ENCODE results near the gene DISP3.

The DISP3 gene

GRCh38 chr1:11499601-11500331 is 20.8 kb downstream of the DISP3 start:
- no peaks in the 10 kb centered on the region for H3K4me1 ChIP-seq
- TF ChIP-seq, protein P1, sequence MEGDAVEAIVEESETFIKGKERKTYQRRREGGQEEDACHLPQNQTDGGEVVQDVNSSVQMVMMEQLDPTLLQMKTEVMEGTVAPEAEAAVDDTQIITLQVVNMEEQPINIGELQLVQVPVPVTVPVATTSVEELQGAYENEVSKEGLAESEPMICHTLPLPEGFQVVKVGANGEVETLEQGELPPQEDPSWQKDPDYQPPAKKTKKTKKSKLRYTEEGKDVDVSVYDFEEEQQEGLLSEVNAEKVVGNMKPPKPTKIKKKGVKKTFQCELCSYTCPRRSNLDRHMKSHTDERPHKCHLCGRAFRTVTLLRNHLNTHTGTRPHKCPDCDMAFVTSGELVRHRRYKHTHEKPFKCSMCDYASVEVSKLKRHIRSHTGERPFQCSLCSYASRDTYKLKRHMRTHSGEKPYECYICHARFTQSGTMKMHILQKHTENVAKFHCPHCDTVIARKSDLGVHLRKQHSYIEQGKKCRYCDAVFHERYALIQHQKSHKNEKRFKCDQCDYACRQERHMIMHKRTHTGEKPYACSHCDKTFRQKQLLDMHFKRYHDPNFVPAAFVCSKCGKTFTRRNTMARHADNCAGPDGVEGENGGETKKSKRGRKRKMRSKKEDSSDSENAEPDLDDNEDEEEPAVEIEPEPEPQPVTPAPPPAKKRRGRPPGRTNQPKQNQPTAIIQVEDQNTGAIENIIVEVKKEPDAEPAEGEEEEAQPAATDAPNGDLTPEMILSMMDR (IDR thresholded peaks at IDR 0.05; ENCODE audit: low read depth, low read length) = no peak
- H3K9me3 ChIP-seq = no peaks in the 10 kb centered on the region
- no peak overlapping the region for H3K4me3 ChIP-seq (ENCODE audit: low read depth, low read length)
- H3K27me3 ChIP-seq = no peaks in the 10 kb centered on the region
- H3K36me3 ChIP-seq = peaks cover 25% of the 10 kb centered on the region
- DNase-seq = no peak

- no peaks in the 10 kb centered on the region for H3K27me3 ChIP-seq
- no peak for DNase-seq
- H3K9me3 ChIP-seq = no peaks in the 10 kb centered on the region
- no peak overlapping the region for H3K4me3 ChIP-seq (ENCODE audit: low read depth, low read length)
- H3K36me3 ChIP-seq = peaks cover 33% of the 10 kb centered on the region
- no peaks in the 10 kb centered on the region for H3K4me1 ChIP-seq
- TF ChIP-seq, protein P1 (IDR thresholded peaks at IDR 0.05; ENCODE audit: low read depth, low read length) = no peak
Measured at GRCh38 chr1:11500881-11501280, 21.9 kb downstream of the DISP3 start.

DNA sequence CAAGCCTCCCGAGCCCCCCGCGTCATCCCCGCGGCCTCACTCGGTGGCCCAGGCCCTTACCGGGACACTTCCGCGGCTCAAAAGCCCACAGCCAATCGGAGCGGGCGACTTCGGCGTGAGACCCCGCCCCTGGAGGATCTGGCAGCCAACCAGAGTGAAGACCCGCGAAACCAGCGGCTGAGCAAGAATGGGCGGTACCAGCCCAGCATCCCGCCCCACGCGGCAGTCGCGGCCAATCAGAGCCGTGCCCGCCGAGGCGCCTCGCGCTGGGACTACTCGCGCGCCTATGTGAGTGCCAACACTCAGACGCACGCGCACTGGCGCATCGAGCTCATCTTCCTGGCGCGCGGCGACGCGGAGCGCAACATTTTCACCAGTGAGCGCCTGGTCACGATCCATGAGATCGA is 22.5 kb downstream of the DISP3 start:
- H3K9me3 ChIP-seq = no peaks in the 10 kb centered on the region
- H3K4me1 ChIP-seq = no peaks in the 10 kb centered on the region
- H3K4me3 ChIP-seq (ENCODE audit: low read depth, low read length) = no peak overlapping the region
- H3K36me3 ChIP-seq = peaks cover 33% of the 10 kb centered on the region
- no peak for DNase-seq
- no peaks in the 10 kb centered on the region for H3K27me3 ChIP-seq
- TF ChIP-seq, protein P1 (IDR thresholded peaks at IDR 0.05; ENCODE audit: low read depth, low read length) = no peak

GRCh38 chr1:11501906-11502485 is 23.0 kb downstream of the DISP3 start:
- H3K4me3 ChIP-seq (ENCODE audit: low read depth, low read length) = no peak overlapping the region
- H3K27me3 ChIP-seq = no peaks in the 10 kb centered on the region
- no peak for DNase-seq
- TF ChIP-seq, protein P1 (IDR thresholded peaks at IDR 0.05; ENCODE audit: low read depth, low read length) = no peak
- no peaks in the 10 kb centered on the region for H3K4me1 ChIP-seq
- H3K9me3 ChIP-seq = no peaks in the 10 kb centered on the region
- H3K36me3 ChIP-seq = peaks cover 33% of the 10 kb centered on the region

GRCh38 chr1:11502516-11502915 is 23.6 kb downstream of the DISP3 start:
- H3K27me3 ChIP-seq = no peaks in the 10 kb centered on the region
- DNase-seq = no peak
- no peaks in the 10 kb centered on the region for H3K9me3 ChIP-seq
- TF ChIP-seq, protein P1 (IDR thresholded peaks at IDR 0.05; ENCODE audit: low read depth, low read length) = no peak
- no peak overlapping the region for H3K4me3 ChIP-seq (ENCODE audit: low read depth, low read length)
- no peaks in the 10 kb centered on the region for H3K4me1 ChIP-seq
- peaks cover 33% of the 10 kb centered on the region for H3K36me3 ChIP-seq

DNA sequence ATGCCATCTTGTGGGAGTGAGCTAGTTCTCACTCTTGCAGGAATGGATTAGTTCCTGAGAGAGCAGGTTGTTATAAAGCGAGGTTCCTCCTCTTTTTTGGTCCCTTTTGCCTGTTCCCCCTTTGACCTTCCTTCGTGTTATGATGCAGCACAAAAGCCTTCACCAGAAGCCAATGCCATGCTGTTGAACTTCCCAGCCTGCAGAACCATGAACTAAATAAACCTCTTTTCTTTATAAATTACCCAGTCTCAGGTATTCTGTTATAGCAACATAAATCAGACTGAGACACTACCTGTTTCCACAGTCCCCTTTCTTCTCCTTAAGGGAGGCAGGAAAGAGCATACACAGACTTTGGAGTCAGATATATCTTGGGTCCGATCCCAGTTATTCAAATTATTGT is 25.6 kb downstream of the DISP3 start:
- DNase-seq = no peak
- H3K36me3 ChIP-seq = peaks cover 33% of the 10 kb centered on the region
- H3K27me3 ChIP-seq = no peaks in the 10 kb centered on the region
- H3K4me3 ChIP-seq (ENCODE audit: low read depth, low read length) = no peak overlapping the region
- H3K9me3 ChIP-seq = no peaks in the 10 kb centered on the region
- no peaks in the 10 kb centered on the region for H3K4me1 ChIP-seq
- TF ChIP-seq, protein P1 (IDR thresholded peaks at IDR 0.05; ENCODE audit: low read depth, low read length) = no peak
